ENCODE measurements around the gene IRF2BPL. TPM values are rescaled to one million over a fixed set of nuclear protein-coding genes. Genes with fewer than 3 reads are reported as not detected.

Gene IRF2BPL
- total and polyA plus RNA-seq, 2 of the 8 experiments (the other 6 are each of a cell fraction or from before 2014, with no cell fraction given) = 18.8 to 57.0 TPM

DNA sequence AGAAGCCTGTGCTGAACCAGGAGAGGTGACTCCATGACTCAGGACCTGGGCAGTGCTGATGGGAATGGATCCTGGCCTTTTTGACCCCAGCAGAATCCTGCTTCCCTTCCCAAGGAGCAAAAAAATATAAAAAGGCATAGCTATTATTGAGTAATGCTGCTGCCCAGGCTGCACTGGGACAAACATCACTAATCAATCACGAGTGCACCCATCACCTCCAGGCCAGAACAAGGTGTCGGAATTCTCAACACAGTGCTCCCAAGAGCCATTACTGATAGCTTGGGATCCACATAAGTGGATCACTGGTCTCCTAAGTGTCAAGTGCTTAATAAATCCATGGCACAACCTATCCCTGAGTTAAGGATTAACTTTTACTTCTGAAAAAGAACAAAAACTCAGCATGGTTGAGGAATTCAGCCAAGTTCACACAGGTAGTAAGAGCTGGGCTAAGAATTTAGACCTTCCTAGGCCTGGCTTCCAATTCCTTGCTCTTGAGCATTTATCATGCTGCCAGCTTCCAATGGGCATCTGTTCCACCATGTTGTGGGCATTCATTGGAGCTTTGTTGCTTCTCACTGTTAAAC lies 31.9 kb downstream of the IRF2BPL start:
- Histone ChIP-seq H4K8ac (ENCODE audit: extremely low read depth, insufficient read depth, low read length) (no peak overlapping the region), H3K23ac (ENCODE audit: insufficient read length) (no peak overlapping the region), H4K5ac (ENCODE audit: insufficient read length, low read depth, low read length) (no peak overlapping the region), H3K4me1 (replicated peaks in 1 of 4; ENCODE audit: control insufficient read depth in 3 of 4, insufficient read depth in 4 of 4, low read length in 3 of 4) (peaks cover 13 to 30% (median 17%) of the 10 kb centered on the region in 4 experiments), H3K4me2 (ENCODE audit: insufficient read depth in 1 of 2, low read depth in 2 of 2, low read length in 2 of 2) (no peak overlapping the region), H2BK120ac (replicated peaks; ENCODE audit: low read depth, low read length) (no peak overlapping the region), H2BK15ac (ENCODE audit: low read length) (no peak overlapping the region), H2BK12ac (ENCODE audit: low read depth, low read length) (peak overlapping the region; percentile 97; the same call in 1 of the 2 replicates), H3K9me3 (ENCODE audit: insufficient read depth in 2 of 2, low read depth in 1 of 2, low read length in 1 of 2) (no peaks in the 10 kb centered on the region), H3K36me3 (ENCODE audit: control insufficient read depth in 2 of 4, insufficient read depth in 4 of 4, low read length in 3 of 4) (no peaks in the 10 kb centered on the region), H4K20me1 (replicated peaks in 1 of 2; ENCODE audit: control insufficient read depth in 1 of 2, insufficient read depth in 2 of 2, low read length in 2 of 2) (no peaks in the 10 kb centered on the region), H2AK5ac (ENCODE audit: low read depth, low read length) (no peak overlapping the region; the same call in 1 of the 2 replicates), H3K79me2 (ENCODE audit: control insufficient read depth in 1 of 2, insufficient read depth in 2 of 2, low read length in 2 of 2) (no peaks in the 10 kb centered on the region), H3K79me1 (ENCODE audit: low read depth, low read length) (no peaks in the 10 kb centered on the region), H3K4me3 (ENCODE audit: extremely low read depth in 1 of 4, insufficient read depth in 2 of 4, low read depth in 3 of 4, low read length in 4 of 4) (no peak overlapping the region), H3K9ac (replicated peaks in 1 of 4; ENCODE audit: extremely low read depth in 1 of 4, low read depth in 3 of 4, low read length in 3 of 4) (no peak overlapping the region), H3K27ac (ENCODE audit: low read depth, low read length) (no peak overlapping the region), H3K14ac (ENCODE audit: insufficient read length) (no peak overlapping the region), H2BK20ac (ENCODE audit: low read length) (no peak overlapping the region), H3K56ac (replicated peaks; ENCODE audit: insufficient read length, low read depth, low read length) (no peak overlapping the region), H3K4ac (replicated peaks; ENCODE audit: insufficient read length, low read depth, low read length) (no peak overlapping the region), H3K23me2 (ENCODE audit: low read depth, low read length) (peaks cover 3% of the 10 kb centered on the region; the same call in 1 of the 2 replicates), H3K27me3 (replicated peaks in 1 of 4; ENCODE audit: control insufficient read depth in 3 of 4, extremely low read depth in 1 of 4, insufficient read depth in 3 of 4, low read length in 3 of 4) (peaks cover 0 to 1% (median 0%) of the 10 kb centered on the region in 4 experiments; a peak in 1 of 7 replicates), H3K18ac (ENCODE audit: extremely low read depth, low read length) (peak overlapping the region; percentile 72), H2AFZ (ENCODE audit: low read length) (no peak overlapping the region), H2BK5ac (ENCODE audit: low read depth, low read length) (0 out of 2 replicates have a peak overlapping the region, but pooled peaks have one; percentile 35), H4K91ac (replicated peaks; ENCODE audit: insufficient read length, low read length) (no peak overlapping the region)
- WGBS, 2 experiments (ENCODE audit: extremely low coverage in 1 of 2, insufficient coverage in 1 of 2, insufficient read length in 1 of 2, insufficient replicate concordance in 2 of 2, low coverage in 1 of 2, low lambda C conversion rate in 2 of 2, missing lambda C conversion rate in 1 of 2) = 91% methylated on average over 2 of the region's 2 CpGs; no CpG with 5 or more reads in 1 of the 2 experiments
- no peak for FAIRE-seq
- DNase-seq (ENCODE audit: low read depth in 1 of 2, low spot score in 2 of 2) = no peak
- ChIA-PET CTCF (ENCODE audit: partially characterized antibody) (interaction anchor here (0.6 to 4.9 kb wide), 15 partner anchors 13 to 629 kb away, joined by 3 to 25 read pairs (median 5); no protein-coding TSS in a partner anchor), POLR2A (ENCODE audit: partially characterized antibody) (interaction anchor here (0.7 to 1.7 kb wide), 8 partner anchors 23 to 334 kb away, joined by 3 to 6 read pairs (median 4); no protein-coding TSS in a partner anchor)
- TF ChIP-seq TEAD4 (IDR thresholded peaks at IDR 0.05; ENCODE audit: low read depth, low read length) (no peak), TAF1 (IDR thresholded peaks at IDR 0.05; ENCODE audit: low read depth, low read length) (no peak), SP2 (IDR thresholded peaks at IDR 0.05; ENCODE audit: low read length) (no peak), TCF12 (IDR thresholded peaks at IDR 0.05; ENCODE audit: low read depth, low read length) (no peak), EZH2 (IDR thresholded peaks at IDR 0.05; ENCODE audit: low read depth, low read length, severe bottlenecking) (no peak), CHD2 (IDR thresholded peaks at IDR 0.05; ENCODE audit: low read length) (no peak), SIX5 (IDR thresholded peaks at IDR 0.05; ENCODE audit: low read depth, low read length) (no peak), KDM5A (IDR thresholded peaks at IDR 0.05; ENCODE audit: low read length) (no peak)
- TF ChIP-seq, protein P1, sequence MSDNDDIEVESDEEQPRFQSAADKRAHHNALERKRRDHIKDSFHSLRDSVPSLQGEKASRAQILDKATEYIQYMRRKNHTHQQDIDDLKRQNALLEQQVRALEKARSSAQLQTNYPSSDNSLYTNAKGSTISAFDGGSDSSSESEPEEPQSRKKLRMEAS (IDR thresholded peaks at IDR 0.05) = no peak
- TF ChIP-seq, protein P2, sequence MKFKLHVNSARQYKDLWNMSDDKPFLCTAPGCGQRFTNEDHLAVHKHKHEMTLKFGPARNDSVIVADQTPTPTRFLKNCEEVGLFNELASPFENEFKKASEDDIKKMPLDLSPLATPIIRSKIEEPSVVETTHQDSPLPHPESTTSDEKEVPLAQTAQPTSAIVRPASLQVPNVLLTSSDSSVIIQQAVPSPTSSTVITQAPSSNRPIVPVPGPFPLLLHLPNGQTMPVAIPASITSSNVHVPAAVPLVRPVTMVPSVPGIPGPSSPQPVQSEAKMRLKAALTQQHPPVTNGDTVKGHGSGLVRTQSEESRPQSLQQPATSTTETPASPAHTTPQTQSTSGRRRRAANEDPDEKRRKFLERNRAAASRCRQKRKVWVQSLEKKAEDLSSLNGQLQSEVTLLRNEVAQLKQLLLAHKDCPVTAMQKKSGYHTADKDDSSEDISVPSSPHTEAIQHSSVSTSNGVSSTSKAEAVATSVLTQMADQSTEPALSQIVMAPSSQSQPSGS (IDR thresholded peaks at IDR 0.05; ENCODE audit: low read length) = no peak
- TF ChIP-seq, protein P3, sequence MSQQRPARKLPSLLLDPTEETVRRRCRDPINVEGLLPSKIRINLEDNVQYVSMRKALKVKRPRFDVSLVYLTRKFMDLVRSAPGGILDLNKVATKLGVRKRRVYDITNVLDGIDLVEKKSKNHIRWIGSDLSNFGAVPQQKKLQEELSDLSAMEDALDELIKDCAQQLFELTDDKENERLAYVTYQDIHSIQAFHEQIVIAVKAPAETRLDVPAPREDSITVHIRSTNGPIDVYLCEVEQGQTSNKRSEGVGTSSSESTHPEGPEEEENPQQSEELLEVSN (IDR thresholded peaks at IDR 0.05) = no peak
